GM18511 (cell line): ENCODE data around the gene SND1.

ENCODE experiments used
- ATAC-seq: cut with Tn5 transposase; IDR thresholded peaks from one replicate; pipeline ENCODE4 v1.9.1; 2021; ENCODE audit warnings: mild to moderate bottlenecking, moderate library complexity; ENCODE audit not compliant: unreplicated experiment

Gene SND1

DNA sequence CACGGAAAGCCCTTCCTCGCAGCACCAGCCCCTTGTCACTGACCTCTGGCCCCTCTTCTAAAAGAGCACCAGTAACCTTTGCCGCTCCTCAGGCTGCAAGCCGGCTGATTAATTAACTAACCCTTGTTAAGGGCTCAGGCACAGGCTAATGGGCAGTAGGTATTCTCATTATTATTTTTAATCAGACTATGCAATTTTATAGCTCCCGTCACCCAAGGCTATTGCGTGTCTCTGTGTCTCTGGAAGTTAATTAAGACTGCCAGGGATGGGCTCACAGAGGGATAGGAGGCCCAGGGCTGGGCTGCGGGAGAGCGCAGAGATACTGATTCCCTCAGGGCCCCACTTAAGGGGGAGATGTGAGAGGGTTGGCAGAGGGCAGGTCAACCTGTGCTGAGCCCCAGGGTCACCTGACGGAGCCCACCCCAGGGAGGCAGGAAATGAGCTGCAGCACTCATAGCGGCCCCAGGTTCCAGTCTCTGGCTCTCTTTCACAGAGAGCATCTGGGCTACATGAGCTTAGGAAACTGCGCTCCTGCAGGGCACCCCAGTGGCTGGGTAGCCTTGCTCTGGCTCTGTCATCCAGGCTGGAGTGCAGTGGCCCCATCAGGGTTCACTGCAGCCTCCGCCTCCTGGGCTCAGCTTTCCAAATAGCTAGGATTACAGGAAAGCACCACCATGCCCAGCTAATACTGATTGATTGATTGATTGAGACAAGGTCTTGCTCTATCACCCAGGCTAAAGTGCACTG lies 471.5 kb downstream of the SND1 start:
- ATAC-seq: no peak

DNA sequence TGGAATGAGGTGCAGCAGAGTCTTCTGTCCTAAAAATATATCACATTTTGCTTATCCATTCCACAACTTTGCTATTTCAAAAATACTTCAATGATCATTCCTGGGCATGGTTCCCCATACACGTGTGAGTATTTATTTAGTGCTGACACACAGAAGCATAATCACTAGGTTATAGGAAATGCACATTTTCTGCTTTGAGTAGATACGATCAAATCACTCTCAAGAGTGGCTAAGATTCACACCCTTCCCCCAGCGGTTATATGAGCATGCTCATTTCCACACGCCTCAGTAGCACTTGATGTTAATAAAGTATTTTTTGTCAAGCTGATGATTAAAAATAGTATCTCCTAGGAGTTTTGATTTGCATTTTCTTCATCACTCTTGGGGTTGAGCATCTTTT lies 472.8 kb downstream of the SND1 start:
- no peak for ATAC-seq

DNA sequence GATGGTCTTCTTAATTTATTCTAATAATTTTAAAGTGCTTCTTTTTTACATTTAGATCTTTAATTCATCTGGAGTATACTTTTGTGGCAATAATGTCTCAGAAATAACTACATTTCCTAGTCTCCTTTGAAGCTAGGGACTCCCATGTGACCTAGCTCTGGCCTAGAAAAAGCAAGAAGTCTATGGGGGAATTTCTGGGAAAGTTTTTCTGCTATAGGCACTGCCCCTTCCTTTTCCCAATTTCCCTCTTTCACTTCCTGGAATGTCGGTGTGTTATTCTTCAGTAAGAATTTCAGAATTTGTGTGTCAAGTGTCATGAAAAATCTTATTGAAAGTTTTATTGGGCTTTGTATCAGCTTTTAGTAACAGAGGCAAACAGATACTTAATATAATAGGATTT lies 473.8 kb downstream of the SND1 start:
- no peak for ATAC-seq

DNA sequence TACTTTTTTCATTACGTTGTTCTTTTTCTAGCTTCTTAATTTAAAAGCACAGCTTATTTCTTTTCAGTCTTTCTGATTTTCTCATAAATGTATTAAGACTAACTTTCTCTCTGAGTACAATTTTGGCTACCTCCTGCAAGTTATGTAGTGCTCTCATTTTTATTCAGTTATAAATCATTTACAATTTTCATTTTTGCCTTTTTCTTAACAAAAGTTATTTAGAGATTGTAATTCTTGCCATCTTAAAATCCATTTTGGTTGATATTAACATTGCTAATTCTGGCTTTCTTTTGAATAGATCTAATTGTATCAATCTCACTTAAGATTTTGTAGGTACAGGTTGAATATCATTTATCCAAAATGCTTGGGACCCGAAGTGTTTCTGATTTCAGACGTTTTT lies 476.4 kb downstream of the SND1 start:
- no peak for ATAC-seq

DNA sequence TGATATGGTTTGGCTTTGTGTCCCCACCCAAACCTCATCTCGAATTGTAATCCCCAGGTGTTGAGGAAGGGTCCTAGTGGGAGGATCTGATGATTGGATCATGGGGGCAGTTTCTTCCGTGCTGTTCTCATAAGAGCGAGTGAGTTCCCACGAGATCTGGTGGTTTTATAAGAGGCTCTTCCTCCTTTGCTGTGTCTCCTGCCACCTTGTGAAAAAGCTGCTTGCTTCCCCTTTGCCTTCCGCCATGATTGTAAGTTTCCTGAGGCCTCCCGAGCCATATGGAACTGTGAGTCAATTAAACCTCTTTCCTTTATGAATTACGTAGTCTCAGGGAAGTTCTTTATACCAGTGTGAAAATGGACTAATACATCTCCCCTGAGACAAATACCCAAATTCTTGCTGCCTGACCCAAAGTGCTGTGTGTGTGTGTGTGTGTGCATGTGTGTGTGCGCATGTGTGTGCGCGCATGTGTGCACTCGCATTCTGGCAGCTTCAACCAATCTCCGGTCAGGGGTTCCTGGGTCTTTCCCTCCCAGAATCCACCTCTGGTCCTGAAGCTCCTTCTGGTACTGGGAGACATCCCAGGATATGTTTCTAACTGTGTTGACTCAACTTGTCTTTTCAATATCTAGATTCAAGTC lies 477.4 kb downstream of the SND1 start:
- ATAC-seq: no peak

DNA sequence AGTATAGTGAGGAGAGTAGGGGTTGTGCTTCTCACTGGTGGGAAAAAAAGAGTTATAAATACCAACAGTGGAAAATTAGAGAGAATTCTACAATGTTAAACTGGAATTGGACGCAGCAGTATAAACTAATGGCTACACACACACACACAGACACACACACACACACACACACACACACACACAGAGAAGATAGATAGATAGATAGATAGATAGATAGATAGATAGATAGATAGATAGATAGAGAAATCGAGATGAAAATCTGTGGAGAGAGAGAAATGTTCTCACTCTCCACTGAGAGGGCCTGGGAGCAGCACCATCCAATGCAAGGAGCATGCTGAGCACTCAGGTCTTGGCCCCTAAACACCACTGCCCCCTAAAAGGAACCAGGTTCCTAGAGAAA lies 479.1 kb downstream of the SND1 start:
- ATAC-seq: no peak

DNA sequence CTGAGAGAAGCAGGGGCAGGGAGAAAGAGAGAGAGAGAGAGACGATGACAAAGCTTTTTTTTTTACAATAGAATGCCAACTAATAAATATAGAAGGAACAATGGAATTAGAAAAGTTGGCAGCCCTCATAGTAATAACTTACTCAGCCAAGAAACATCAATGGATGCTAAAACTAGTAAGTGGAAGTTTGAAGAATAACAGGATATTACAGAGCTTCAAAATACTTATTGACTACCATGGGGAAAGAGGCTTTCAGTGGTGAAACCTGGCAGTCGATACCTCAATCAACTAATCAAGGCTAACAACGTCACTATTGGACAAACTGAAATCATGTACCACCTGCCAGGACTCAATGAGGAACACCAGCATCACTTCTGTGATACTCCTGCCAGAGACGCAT lies 479.7 kb downstream of the SND1 start:
- ATAC-seq: no peak

DNA sequence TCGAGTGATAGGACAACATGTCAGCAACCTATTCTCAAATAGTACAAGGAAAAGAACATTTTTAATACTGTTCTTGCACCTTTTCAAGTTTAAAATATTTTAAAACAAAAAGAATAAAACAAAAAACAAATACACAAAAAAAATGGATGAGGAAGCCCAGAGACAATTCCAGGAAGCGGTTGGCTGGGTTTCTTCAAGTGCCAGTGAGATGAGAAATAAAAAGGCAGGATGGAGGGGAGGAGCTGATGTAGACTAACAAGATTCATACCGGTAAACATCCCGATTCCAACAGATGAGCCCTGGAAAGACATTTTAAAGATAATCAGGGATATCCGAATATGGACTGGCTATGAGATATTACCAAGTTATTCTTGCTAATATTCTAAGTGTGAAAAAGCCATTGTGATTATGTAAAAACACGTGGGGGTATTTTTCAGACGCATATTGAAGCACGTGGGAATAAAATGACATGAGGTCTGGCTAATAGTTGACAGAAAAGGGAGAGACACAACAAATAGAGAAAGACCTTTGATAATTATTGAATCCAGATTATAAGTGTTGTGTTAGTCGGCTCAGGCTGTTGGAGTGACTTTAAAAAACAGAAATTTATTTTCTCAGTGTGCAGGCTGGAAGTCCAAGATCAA lies 480.6 kb downstream of the SND1 start:
- ATAC-seq: no peak

DNA sequence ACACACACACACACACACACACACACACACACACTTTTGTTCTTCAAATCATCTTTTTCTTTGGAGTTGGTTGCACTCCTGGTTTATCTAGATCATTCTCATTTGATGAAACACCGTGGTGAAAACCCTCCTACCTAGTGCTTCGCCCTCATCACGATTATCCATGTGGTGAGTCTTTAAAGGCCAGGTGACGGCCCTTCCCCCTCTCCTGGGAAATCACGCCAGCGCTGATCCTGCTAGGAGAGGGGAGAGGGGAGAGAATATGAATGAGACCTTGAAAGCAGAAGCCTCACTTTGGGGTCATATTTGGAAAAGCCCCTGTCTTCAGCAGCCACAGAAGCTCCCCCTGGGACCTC lies 483.1 kb downstream of the SND1 start:
- no peak for ATAC-seq

DNA sequence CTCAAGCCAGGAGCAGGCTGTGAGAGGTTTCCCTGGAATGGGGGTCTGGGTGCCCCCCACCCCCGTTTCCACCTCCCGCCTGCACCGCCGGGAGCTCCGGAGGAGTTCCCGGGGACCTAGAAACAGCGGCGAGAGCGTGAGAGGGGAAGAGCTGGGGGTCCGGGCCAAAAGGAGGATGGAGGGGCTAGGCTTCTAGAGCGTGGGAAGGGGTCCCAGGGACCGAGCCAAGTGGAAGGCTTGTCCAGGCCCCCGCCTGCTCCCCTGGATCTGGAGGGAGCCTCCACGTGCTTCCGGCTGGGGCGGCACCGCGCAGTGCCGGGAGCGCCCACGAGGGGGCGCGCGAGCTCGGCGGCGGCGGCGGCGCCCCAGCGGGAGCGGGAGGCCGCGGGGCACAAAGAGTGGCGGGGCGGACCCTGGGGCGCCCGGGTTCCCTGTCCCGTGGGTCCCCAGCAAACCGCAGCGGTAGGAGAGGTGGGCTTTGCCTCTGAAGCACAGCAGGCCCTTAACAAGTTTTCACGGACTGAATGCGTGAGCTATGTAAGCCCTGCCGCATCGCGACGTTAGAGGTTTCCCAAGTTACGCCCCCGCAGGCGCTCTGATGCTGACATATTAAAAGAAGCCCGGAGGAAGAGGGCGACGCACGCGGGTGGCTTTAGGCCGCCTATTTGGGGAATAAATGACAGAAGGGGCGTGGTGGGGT lies 483.7 kb downstream of the SND1 start:
- ATAC-seq: peak; percentile 97

DNA sequence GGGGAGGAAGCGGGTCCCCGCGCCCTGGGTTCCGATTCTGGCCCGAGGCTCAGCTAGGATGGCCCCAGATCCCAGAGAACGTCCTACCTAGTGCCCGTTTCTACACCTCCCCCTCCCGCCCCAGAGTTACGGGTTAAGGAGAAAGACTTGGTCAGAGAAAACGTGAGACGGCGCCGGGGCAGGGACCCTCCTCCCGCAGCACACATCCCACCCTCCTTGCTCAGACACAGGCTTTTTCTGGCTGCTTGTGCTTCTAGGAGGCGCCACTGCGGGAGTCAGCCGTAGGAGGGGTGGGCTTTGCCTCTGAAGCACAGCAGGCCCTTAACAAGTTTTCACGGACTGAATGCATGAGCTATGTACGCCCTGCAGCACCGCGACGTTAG lies 484.2 kb downstream of the SND1 start:
- peak; percentile 26 for ATAC-seq

DNA sequence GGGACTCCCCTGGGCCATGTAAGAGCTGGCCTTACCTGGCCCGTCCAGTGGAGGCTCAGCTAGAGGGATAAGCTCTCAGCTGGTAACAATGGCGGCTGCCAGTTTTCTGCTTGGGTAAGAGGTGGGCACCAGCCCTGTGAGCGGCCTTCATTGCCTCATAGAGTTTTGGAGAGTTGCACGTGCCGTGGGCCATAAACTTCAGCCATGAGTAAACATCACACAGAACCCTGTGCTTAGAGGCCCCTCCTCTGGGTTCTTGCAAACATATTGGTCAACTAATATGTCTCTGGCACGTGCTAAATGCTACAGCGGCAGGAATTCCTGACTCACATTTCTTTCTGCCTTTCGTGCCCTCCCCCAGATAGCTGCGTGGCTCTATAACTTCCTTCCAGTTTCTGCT lies 485.2 kb downstream of the SND1 start:
- no peak for ATAC-seq

DNA sequence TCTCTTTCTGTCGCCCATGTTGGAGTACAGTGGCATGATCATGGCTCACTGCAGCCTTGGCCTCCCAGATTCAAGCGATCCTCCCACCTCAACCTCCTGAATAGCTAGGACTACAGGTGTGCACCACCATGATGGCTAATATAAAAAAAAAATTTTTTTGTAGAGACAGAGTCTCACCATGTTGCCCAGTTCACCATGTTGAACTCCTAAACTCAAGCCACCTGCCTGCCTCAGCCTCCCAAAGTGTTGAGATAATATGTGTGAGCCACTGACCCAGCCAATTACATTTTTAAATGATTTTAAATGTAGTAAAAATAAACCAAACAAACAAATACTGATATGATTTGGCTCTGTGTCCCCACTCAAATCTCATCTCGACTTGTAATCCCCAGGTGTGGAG lies 487.4 kb downstream of the SND1 start:
- no peak for ATAC-seq

DNA sequence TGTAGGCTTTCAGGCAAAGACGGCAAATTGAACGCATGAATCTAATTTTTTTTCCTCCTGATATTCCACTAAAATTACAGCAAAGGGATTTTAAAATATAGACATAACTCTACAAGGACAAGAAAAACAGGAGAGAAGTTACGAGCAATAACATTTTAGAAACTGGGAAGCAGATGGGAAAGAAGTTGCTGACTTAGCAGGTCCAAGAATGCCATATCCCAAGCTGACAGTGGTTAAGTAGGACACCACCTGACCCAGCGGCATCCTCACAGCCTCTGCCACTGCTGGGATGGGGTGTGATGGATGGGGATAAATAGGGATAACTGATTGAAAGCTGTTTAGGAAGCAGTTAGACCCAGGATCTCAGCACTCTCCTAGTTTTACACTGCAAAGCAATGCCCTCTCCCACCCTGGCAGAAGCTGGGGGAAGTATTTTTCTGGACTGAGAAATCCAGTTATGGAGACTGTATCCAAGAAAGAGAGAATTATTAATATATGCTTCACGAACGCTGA lies 489.7 kb downstream of the SND1 start:
- no peak for ATAC-seq
